ENCODE data around the gene GUCY2C.

The GUCY2C gene

DNA sequence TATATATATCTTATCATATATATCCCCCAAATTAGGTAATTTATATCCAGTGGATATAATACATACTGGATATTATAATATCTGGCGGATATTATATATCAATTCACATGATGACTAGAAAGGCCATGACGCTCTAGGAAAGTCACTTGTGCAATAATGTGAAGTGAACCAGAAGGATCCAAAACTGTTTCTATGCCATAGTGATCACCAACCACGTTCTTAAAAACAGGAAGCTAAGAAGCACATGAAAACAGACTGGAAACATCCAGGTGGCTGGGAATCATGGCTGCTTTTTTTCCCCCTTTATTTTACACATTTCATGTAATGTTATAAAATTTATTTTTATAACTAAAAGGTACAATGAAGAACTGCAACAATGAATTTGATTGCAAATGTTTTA, 1.4 kb downstream of the GUCY2C start:
- H2BK15ac ChIP-seq (ENCODE audit: low read depth, poor library complexity, severe bottlenecking): no peak overlapping the region
- 96% methylated on average over 3 of the region's 3 CpGs for WGBS
- DNase-seq: no peak
- H3K23ac ChIP-seq (ENCODE audit: low read length in 2 of 2): no peak overlapping the region
- H3K4me2 ChIP-seq (ENCODE audit: low read length, poor library complexity, severe bottlenecking): no peak overlapping the region
- no peak overlapping the region for H2BK5ac ChIP-seq (ENCODE audit: low read depth, low read length, poor library complexity, severe bottlenecking)
- no peaks in the 10 kb centered on the region for H3K79me1 ChIP-seq (replicated peaks; ENCODE audit: low read length, poor library complexity, severe bottlenecking)
- no peaks in the 10 kb centered on the region for H3K4me1 ChIP-seq (ENCODE audit: control insufficient read depth, insufficient read depth, low read depth, low read length)
- H2BK120ac ChIP-seq (ENCODE audit: low read depth, low read length): no peak overlapping the region
- H3K18ac ChIP-seq (ENCODE audit: low read depth in 1 of 2, low read length in 2 of 2): no peak overlapping the region
- H3K27ac ChIP-seq (ENCODE audit: low read length, poor library complexity, severe bottlenecking): no peak overlapping the region
- H3K9ac ChIP-seq (ENCODE audit: low read length): no peak overlapping the region
- H3K14ac ChIP-seq (ENCODE audit: low read length in 2 of 2): no peak overlapping the region
- no peak overlapping the region for H2AK5ac ChIP-seq (ENCODE audit: low read length, severe bottlenecking)
- H3K4ac ChIP-seq (ENCODE audit: low read depth in 1 of 2, low read length in 2 of 2): no peak overlapping the region
- H3K27me3 ChIP-seq (ENCODE audit: control insufficient read depth in 1 of 2, insufficient read depth in 1 of 2, low read length in 2 of 2): no peaks in the 10 kb centered on the region
- H2BK12ac ChIP-seq (ENCODE audit: low read length in 2 of 2): no peak overlapping the region
- H4K8ac ChIP-seq (ENCODE audit: low read length): no peak overlapping the region
- no peaks in the 10 kb centered on the region for H3K36me3 ChIP-seq (ENCODE audit: control insufficient read depth in 1 of 2, insufficient read depth in 2 of 2, low read depth in 1 of 2, low read length in 2 of 2)
- H4K91ac ChIP-seq (ENCODE audit: low read length): no peak overlapping the region
- H2AFZ ChIP-seq (ENCODE audit: low read depth, low read length): no peak overlapping the region
- no peak overlapping the region for H3K4me3 ChIP-seq (ENCODE audit: insufficient read depth in 1 of 2, low read depth in 1 of 2, low read length in 2 of 2)
- no peaks in the 10 kb centered on the region for H3K9me3 ChIP-seq (ENCODE audit: control insufficient read depth, low read length)

DNA sequence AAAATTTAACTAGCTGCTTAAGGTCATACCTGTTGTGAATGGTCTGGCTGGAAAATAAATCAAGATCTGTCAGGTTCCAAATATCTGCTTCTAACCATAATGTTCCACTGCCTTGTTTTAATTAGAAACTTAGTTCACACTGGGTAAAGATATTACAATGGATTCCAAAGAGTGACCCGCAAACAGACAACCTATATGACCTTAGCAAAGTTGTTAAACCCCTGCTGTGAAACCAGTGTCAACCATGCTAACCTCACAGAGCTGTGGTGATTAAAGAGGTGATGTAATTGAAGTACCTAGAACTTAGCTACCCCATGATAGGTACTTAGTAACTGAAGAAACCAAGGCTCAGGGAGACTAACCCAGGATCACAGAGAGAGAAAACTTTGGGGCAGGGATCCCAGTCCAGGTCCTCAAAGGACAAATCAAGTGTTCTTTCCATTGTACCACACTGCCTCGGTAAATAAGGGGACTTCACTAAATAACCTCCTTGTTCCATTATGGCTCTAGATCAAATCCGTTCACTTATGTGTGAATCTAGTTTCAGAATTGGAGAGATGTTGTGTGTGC, 2.2 kb downstream of the GUCY2C start:
- H3K4me2 ChIP-seq (ENCODE audit: low read length, poor library complexity, severe bottlenecking): no peak overlapping the region
- no peaks in the 10 kb centered on the region for H3K9me3 ChIP-seq (ENCODE audit: control insufficient read depth, low read length)
- no CpG with 5 or more reads among the region's 3 CpGs for WGBS
- H2BK15ac ChIP-seq (ENCODE audit: low read depth, poor library complexity, severe bottlenecking): no peak overlapping the region
- no peak overlapping the region for H2BK120ac ChIP-seq (ENCODE audit: low read depth, low read length)
- H2BK5ac ChIP-seq (ENCODE audit: low read depth, low read length, poor library complexity, severe bottlenecking): no peak overlapping the region
- H3K4me3 ChIP-seq (ENCODE audit: insufficient read depth in 1 of 2, low read depth in 1 of 2, low read length in 2 of 2): no peak overlapping the region
- H4K8ac ChIP-seq (ENCODE audit: low read length): no peak overlapping the region
- H3K27ac ChIP-seq (ENCODE audit: low read length, poor library complexity, severe bottlenecking): no peak overlapping the region
- DNase-seq: no peak
- H3K18ac ChIP-seq (ENCODE audit: low read depth in 1 of 2, low read length in 2 of 2): no peak overlapping the region
- H3K14ac ChIP-seq (ENCODE audit: low read length in 2 of 2): no peak overlapping the region
- H3K36me3 ChIP-seq (ENCODE audit: control insufficient read depth in 1 of 2, insufficient read depth in 2 of 2, low read depth in 1 of 2, low read length in 2 of 2): no peaks in the 10 kb centered on the region
- H2BK12ac ChIP-seq (ENCODE audit: low read length in 2 of 2): no peak overlapping the region
- no peaks in the 10 kb centered on the region for H3K79me1 ChIP-seq (replicated peaks; ENCODE audit: low read length, poor library complexity, severe bottlenecking)
- no peak overlapping the region for H3K4ac ChIP-seq (ENCODE audit: low read depth in 1 of 2, low read length in 2 of 2)
- no peaks in the 10 kb centered on the region for H3K4me1 ChIP-seq (ENCODE audit: control insufficient read depth, insufficient read depth, low read depth, low read length)
- no peak overlapping the region for H3K9ac ChIP-seq (ENCODE audit: low read length)
- H4K91ac ChIP-seq (ENCODE audit: low read length): no peak overlapping the region
- H2AK5ac ChIP-seq (ENCODE audit: low read length, severe bottlenecking): no peak overlapping the region
- no peaks in the 10 kb centered on the region for H3K27me3 ChIP-seq (ENCODE audit: control insufficient read depth in 1 of 2, insufficient read depth in 1 of 2, low read length in 2 of 2)
- no peak overlapping the region for H2AFZ ChIP-seq (ENCODE audit: low read depth, low read length)
- no peak overlapping the region for H3K23ac ChIP-seq (ENCODE audit: low read length in 2 of 2)

DNA sequence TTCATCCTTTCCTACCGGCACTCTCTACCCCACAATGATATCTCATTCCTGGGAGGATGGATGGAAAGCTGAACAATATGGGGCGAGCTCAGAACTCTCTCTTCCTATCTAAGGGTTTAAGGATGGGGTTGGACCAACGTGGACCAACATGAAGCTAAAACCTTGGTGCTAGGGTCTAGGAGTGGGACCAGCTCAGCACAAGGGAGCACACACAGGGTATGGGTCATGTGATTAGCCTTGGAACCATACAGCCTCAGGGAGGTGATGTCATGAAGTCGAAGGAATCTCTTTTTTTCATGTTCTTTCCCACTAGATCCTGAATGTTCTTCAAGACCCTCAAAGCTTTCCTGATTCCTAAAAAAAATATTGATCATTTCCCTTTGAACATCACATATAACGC, 3.3 kb downstream of the GUCY2C start:
- no peak overlapping the region for H3K4me2 ChIP-seq (ENCODE audit: low read length, poor library complexity, severe bottlenecking)
- 88% methylated on average over 4 of the region's 5 CpGs for WGBS
- H3K9ac ChIP-seq (ENCODE audit: low read length): no peak overlapping the region
- H2BK120ac ChIP-seq (ENCODE audit: low read depth, low read length): no peak overlapping the region
- no peak overlapping the region for H3K18ac ChIP-seq (ENCODE audit: low read depth in 1 of 2, low read length in 2 of 2)
- no peaks in the 10 kb centered on the region for H3K79me1 ChIP-seq (replicated peaks; ENCODE audit: low read length, poor library complexity, severe bottlenecking)
- H2BK5ac ChIP-seq (ENCODE audit: low read depth, low read length, poor library complexity, severe bottlenecking): no peak overlapping the region
- no peak overlapping the region for H3K4me3 ChIP-seq (ENCODE audit: insufficient read depth in 1 of 2, low read depth in 1 of 2, low read length in 2 of 2)
- H4K8ac ChIP-seq (ENCODE audit: low read length): no peak overlapping the region
- H3K27me3 ChIP-seq (ENCODE audit: control insufficient read depth in 1 of 2, insufficient read depth in 1 of 2, low read length in 2 of 2): no peaks in the 10 kb centered on the region
- no peak overlapping the region for H2AFZ ChIP-seq (ENCODE audit: low read depth, low read length)
- DNase-seq: no peak
- no peak overlapping the region for H3K23ac ChIP-seq (ENCODE audit: low read length in 2 of 2)
- H3K14ac ChIP-seq (ENCODE audit: low read length in 2 of 2): no peak overlapping the region
- H2AK5ac ChIP-seq (ENCODE audit: low read length, severe bottlenecking): no peak overlapping the region
- H3K36me3 ChIP-seq (ENCODE audit: control insufficient read depth in 1 of 2, insufficient read depth in 2 of 2, low read depth in 1 of 2, low read length in 2 of 2): no peaks in the 10 kb centered on the region
- H3K27ac ChIP-seq (ENCODE audit: low read length, poor library complexity, severe bottlenecking): no peak overlapping the region
- H2BK12ac ChIP-seq (ENCODE audit: low read length in 2 of 2): no peak overlapping the region
- no peaks in the 10 kb centered on the region for H3K4me1 ChIP-seq (ENCODE audit: control insufficient read depth, insufficient read depth, low read depth, low read length)
- no peak overlapping the region for H3K4ac ChIP-seq (ENCODE audit: low read depth in 1 of 2, low read length in 2 of 2)
- H4K91ac ChIP-seq (ENCODE audit: low read length): no peak overlapping the region
- H2BK15ac ChIP-seq (ENCODE audit: low read depth, poor library complexity, severe bottlenecking): no peak overlapping the region
- no peaks in the 10 kb centered on the region for H3K9me3 ChIP-seq (ENCODE audit: control insufficient read depth, low read length)

DNA sequence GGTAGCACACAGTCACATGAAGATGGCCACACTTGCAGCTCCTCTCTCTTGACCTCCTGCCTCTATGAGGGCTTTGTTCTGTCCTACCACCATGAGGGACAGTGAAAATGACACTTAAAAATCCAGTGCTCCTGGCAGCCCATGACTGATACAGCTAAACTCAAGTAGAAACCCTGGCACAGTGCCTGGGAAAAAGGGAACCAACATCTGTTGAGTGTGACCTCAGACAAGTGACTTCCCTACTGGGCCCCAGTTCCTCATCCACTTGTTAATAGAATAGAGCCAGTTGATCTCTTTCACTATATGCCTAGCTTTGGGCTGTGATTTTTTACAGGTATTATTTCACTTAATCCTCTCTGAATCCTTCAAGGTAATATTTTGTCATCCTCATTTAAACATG, 4.8 kb downstream of the GUCY2C start:
- Histone ChIP-seq H3K79me1 (replicated peaks; ENCODE audit: low read length, poor library complexity, severe bottlenecking) (no peaks in the 10 kb centered on the region), H2AFZ (ENCODE audit: low read depth, low read length) (no peak overlapping the region), H3K9me3 (ENCODE audit: control insufficient read depth, low read length) (no peaks in the 10 kb centered on the region), H3K36me3 (ENCODE audit: control insufficient read depth in 1 of 2, insufficient read depth in 2 of 2, low read depth in 1 of 2, low read length in 2 of 2) (no peaks in the 10 kb centered on the region), H2BK15ac (ENCODE audit: low read depth, poor library complexity, severe bottlenecking) (no peak overlapping the region), H3K4me1 (ENCODE audit: control insufficient read depth, insufficient read depth, low read depth, low read length) (no peaks in the 10 kb centered on the region), H4K91ac (ENCODE audit: low read length) (no peak overlapping the region), H3K23ac (ENCODE audit: low read length in 2 of 2) (no peak overlapping the region), H4K8ac (ENCODE audit: low read length) (no peak overlapping the region), H2BK5ac (ENCODE audit: low read depth, low read length, poor library complexity, severe bottlenecking) (no peak overlapping the region), H3K4ac (ENCODE audit: low read depth in 1 of 2, low read length in 2 of 2) (no peak overlapping the region), H2BK120ac (ENCODE audit: low read depth, low read length) (no peak overlapping the region), H3K18ac (ENCODE audit: low read depth in 1 of 2, low read length in 2 of 2) (no peak overlapping the region), H3K9ac (ENCODE audit: low read length) (no peak overlapping the region), H3K4me2 (ENCODE audit: low read length, poor library complexity, severe bottlenecking) (no peak overlapping the region), H3K14ac (ENCODE audit: low read length in 2 of 2) (no peak overlapping the region), H2BK12ac (ENCODE audit: low read length in 2 of 2) (no peak overlapping the region), H3K27ac (ENCODE audit: low read length, poor library complexity, severe bottlenecking) (no peak overlapping the region), H3K27me3 (ENCODE audit: control insufficient read depth in 1 of 2, insufficient read depth in 1 of 2, low read length in 2 of 2) (no peaks in the 10 kb centered on the region), H3K4me3 (ENCODE audit: insufficient read depth in 1 of 2, low read depth in 1 of 2, low read length in 2 of 2) (no peak overlapping the region), H2AK5ac (ENCODE audit: low read length, severe bottlenecking) (no peak overlapping the region)
- no peak for DNase-seq

Data from mesenchymal stem cell (in vitro differentiated cells and primary cell).